A549 treated with DMSO at 1 μM for 4 hours (cell line): Measurements from ENCODE around the gene HNF1B. TPM values are rescaled to one million over a fixed set of nuclear protein-coding genes. Genes with fewer than 3 reads are reported as not detected.

Experiments
- total RNA-seq: library from RNA; stranded (reverse); fragments of 200-300 nt; extraction: Qiagen RNA extraction; gene quantifications from 5 replicates; pipeline ENCODE4 v1.2.3, GENCODE V29; 2022; ENCODE audit warnings: low read depth

HNF1B gene, protein sequence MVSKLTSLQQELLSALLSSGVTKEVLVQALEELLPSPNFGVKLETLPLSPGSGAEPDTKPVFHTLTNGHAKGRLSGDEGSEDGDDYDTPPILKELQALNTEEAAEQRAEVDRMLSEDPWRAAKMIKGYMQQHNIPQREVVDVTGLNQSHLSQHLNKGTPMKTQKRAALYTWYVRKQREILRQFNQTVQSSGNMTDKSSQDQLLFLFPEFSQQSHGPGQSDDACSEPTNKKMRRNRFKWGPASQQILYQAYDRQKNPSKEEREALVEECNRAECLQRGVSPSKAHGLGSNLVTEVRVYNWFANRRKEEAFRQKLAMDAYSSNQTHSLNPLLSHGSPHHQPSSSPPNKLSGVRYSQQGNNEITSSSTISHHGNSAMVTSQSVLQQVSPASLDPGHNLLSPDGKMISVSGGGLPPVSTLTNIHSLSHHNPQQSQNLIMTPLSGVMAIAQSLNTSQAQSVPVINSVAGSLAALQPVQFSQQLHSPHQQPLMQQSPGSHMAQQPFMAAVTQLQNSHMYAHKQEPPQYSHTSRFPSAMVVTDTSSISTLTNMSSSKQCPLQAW
- 27.9 to 31.4 TPM (median 28.7 TPM) in 5 replicates for total RNA-seq

DNA sequence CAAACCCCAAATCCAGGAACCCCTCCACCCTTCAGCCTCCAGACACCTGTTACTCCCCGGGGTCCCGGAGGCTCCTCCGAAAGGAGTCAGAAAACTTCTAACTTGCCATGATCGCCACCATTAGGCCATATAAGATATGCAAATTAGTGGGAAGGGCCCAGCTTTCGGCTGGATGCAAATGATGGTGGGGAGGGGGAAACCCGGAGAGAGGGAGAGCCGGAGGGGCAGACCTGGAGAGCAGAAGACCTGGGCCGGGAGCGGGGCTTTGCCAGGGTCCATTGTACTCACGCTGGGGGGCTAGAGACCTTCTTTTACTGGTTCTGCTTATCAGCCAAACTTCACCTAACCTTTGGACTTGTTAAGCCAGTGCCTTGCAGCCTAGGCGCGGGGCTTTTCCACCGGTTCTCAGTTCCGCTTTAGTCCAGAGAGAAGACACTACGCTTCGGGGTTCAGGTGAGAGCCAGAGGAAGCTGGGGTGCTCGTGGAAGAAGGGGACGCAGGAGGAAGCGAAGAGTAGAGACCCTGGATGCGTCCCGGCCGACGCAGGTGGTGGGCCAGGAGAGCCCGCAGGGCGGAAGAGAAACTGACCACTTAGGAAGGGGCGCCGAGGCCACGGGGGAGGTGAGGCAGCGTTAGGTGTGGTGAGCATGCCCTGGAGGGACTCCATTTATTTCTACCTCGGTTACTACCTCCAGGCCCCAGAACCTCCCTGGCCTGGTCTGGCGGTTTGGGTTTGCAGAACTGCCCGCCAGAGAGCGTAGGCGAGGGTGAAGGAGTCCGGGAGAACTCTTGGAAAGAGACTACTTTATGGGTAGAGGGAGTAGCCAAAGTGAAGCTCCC is at the start of gene HNF1B:
Gene HNF1B (minus strand): TSS at position 99 of the 840 bp plus-strand sequence. CDS start 175 bp downstream, outside the sequence.

GRCh38 chr17:37643118-37643766 is 101.6 kb downstream of the HNF1B start, which contains the start of gene DDX52:
TSS of gene DDX52 (minus strand) at chr17:37643446. CDS start at chr17:37643420, 26 bp downstream.

Other genes with a start within 250 kb of the HNF1B start
- gene SYNRG, start 135.6 kb downstream of the HNF1B start, total RNA-seq, result 12.1 to 16.6 TPM (median 15.7 TPM) in 5 replicates
- gene DDX52, start 101.6 kb downstream of the HNF1B start, total RNA-seq, result 28.2 to 37.8 TPM (median 33.1 TPM) in 5 replicates
- gene TBC1D3K, start 179.4 kb upstream of the HNF1B start, total RNA-seq, result not detected in 5 replicates
- gene TBC1D3L, start 244.0 kb upstream of the HNF1B start, total RNA-seq, result 7.8 to 12.8 TPM (median 11.8 TPM) in 5 replicates